Fibroblast of pulmonary artery (primary cell): ENCODE data around the gene PUM2.
A peak's percentile ranks its signal among the peaks of the same experiment; 100 is the strongest.

ENCODE experiments used
- DNase-seq: peaks from one replicate; pipeline ENCODE4 v3.0.0-alpha.2; 2010; ENCODE audit warnings: low read depth
- H3K4me3 ChIP-seq: replicated peaks from 2 replicates; pipeline ENCODE4 v1.5.1; 2011; ENCODE audit warnings: low read depth, mild to moderate bottlenecking, control low read depth, low read length, moderate library complexity
- CTCF ChIP-seq: IDR thresholded peaks from 2 replicates; pipeline ENCODE4 v1.5.1; 2011; ENCODE audit warnings: mild to moderate bottlenecking, control low read depth, low read length, inconsistent platforms; ENCODE audit errors: missing control alignments

The PUM2 gene, protein sequence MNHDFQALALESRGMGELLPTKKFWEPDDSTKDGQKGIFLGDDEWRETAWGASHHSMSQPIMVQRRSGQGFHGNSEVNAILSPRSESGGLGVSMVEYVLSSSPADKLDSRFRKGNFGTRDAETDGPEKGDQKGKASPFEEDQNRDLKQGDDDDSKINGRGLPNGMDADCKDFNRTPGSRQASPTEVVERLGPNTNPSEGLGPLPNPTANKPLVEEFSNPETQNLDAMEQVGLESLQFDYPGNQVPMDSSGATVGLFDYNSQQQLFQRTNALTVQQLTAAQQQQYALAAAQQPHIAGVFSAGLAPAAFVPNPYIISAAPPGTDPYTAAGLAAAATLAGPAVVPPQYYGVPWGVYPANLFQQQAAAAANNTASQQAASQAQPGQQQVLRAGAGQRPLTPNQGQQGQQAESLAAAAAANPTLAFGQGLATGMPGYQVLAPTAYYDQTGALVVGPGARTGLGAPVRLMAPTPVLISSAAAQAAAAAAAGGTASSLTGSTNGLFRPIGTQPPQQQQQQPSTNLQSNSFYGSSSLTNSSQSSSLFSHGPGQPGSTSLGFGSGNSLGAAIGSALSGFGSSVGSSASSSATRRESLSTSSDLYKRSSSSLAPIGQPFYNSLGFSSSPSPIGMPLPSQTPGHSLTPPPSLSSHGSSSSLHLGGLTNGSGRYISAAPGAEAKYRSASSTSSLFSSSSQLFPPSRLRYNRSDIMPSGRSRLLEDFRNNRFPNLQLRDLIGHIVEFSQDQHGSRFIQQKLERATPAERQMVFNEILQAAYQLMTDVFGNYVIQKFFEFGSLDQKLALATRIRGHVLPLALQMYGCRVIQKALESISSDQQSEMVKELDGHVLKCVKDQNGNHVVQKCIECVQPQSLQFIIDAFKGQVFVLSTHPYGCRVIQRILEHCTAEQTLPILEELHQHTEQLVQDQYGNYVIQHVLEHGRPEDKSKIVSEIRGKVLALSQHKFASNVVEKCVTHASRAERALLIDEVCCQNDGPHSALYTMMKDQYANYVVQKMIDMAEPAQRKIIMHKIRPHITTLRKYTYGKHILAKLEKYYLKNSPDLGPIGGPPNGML

DNA sequence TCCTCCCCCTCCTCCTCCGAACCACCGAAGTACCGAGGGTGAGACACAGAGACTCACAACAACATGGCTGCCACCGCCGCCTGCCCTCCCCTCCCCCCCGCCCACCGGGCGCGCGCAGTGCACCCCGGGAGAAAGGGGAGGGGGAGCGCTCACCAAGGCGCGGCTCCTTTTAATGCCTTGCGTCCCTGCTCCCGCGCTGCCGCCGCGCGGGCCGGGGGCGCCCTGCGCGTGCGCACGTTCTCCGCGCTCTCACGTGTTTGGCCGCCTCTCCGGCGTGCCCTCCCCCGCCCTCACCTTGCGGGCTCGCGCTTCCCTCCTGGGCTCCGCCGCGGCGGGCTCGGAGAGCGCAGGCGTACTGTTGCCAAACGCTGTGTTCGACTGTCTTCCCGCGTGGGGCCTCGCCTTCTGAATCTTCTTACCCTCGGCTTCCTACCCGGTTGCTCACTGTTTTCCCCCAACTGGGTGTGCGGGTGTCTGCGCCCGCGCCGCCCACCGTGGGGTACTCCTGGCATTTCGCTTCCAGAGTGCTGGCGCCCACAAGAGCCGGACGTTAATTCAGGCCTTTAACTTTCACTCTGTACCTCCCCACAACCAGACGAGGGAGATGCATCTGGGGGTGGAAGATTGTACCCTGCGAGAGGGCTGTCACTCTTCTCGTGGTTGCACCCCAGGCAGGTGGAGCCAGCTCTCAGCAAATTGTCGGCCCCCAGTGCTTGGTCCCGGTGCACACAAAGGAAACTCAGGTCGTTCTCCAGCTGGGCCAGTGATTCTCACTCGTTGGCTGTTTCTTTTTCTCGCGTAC lies at the start of gene PUM2:
TSS of gene PUM2 (minus strand) at position 92 of the 802 bp plus-strand sequence. CDS start 23,484 bp downstream, outside the sequence.
- TF ChIP-seq CTCF, result no peak
- peak within 1 kb of the TSS; percentile 65 for H3K4me3 ChIP-seq
- DNase-seq, result peak; percentile 97

GRCh38 chr2:20400306-20400705 lies 49.7 kb upstream of the PUM2 start:
- TF ChIP-seq CTCF, result no peak
- DNase-seq, result no peak
- H3K4me3 ChIP-seq, result no peak overlapping the region

GRCh38 chr2:20398956-20399567 lies 48.4 kb upstream of the PUM2 start:
- DNase-seq, result no peak
- no peak for TF ChIP-seq CTCF
- no peak overlapping the region for H3K4me3 ChIP-seq

- no peak for TF ChIP-seq CTCF
- no peak for DNase-seq
- no peak overlapping the region for H3K4me3 ChIP-seq
Observed at GRCh38 chr2:20397811-20398447, 47.3 kb upstream of the PUM2 start.

- no peak for DNase-seq
- no peak for TF ChIP-seq CTCF
- H3K4me3 ChIP-seq, result no peak overlapping the region
Observed at GRCh38 chr2:20396356-20397000, 45.8 kb upstream of the PUM2 start.
